Central memory CD4-positive, alpha-beta T cell (primary cell): ENCODE measurements around the gene SYDE1.
A peak's percentile ranks its signal among the peaks of the same experiment; 100 is the strongest.

Experiments used
- DNase-seq: peaks from one replicate; pipeline ENCODE4 v3.0.0; 2022

The SYDE1 gene

DNA sequence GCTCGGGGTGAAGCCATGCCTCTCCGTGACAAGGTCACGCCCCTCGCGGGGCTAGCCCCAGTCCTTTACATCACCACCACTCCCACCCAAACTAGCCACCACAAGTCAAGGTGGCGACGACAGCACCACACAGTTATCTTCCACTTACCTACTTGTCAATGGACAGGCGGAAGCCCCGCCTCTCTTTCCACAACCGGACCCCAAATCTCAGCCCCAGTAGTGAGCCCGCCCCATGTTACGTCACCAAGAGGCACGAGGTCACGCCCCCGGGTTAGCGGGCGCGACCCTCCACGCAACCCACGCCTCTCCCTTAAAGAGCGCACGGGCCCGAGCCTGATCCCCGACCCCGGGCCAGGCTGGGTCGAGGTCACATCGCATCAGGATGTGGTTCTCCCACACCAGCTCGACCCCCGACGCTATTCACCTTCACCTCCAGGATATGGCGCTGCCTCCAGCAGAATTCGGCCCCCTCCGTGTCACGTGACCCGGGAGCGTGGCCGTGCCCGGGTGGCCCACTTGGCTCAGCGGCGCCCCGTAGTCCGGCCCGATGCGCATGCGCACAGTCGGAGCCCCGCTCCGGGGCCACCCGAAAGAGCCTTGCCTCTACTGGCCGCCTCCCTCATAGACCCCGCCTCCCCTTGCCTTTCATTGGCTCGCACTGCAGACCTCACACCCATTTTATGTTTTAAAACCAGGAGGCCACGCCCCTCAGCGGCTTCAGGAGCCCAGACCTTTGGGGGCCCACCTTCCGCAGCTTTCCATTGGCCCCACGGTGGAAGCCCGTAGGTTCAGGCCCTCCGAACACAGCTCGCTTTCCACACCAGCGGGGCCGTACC lies 18.2 kb downstream of the SYDE1 start:
- DNase-seq: peak; percentile 95

- no peak for DNase-seq
Measured at GRCh38 chr19:15126131-15126910, 19.1 kb downstream of the SYDE1 start.

- DNase-seq: no peak
Measured at GRCh38 chr19:15128162-15128770, 21.1 kb downstream of the SYDE1 start.

GRCh38 chr19:15129856-15130585 lies 22.8 kb downstream of the SYDE1 start:
- peak; percentile 30 for DNase-seq

DNA sequence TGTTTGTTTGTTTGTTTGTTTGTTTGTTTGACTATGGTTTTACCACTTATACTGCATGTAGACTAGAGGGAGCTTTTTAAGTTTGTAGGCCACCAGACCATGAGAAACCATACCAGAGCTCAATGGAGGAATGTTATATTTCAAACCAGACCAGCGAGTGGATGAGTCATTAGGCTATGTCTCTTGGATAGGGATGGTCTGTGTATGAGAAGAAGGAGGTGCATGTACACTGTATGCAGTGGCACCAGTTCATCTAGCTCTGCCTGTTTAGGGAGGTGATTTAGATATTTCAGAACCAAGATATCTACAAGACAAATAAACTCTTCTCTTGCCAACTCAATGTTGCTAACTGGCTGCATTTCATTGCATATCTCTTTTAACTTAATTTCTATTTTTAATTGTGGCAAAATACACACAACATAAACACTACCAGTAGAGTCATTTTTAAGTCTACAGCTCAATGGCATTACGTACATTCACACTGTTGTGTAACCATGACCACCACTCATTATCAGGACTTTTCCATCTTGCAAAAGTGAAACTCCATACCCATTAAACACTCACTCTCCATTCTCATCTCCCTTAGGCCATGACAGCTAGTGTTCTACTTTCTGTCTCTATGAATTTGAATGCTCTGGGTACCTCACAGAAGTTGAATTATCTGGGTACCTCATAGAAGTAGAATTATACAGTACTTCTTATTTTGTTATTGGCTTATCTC lies 29.2 kb downstream of the SYDE1 start:
- no peak for DNase-seq

DNA sequence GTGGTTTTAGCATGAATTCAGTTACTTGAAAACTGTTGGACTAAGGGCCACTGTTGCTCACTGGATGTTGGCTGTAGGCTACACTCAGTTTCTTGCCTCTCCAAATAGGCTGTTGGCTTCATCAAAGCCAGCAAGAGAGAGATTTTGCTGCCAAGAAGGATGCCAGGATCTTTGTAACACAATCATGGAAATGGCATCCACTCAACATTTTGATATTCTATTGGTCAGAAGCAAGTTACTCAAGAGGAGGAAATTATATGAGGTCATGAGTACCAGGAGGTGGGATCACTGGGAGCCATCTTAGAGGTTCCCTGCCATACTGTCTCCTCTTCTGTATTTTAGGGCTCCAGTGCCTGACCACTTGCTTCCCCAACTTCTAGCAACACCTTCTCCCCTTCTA lies 30.6 kb downstream of the SYDE1 start:
- DNase-seq: no peak

DNA sequence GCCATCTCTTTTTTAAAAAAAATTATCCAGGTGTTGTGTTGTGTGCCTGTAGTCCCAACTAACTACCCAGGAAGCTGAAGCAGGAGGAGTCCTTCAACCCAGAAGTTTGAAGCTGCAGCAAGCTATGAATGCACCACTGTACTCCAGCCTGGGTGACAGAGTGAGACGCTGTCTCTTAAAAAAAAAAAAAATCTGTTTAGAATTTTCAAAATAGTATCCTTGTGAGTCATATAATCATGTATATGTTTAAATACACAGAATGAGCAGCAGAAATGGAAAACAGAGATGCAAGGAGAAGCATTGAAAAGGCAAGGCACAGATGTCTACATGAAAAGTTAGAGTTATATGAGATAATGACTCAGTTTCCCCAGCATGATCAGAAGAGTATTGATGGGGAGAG lies 31.2 kb downstream of the SYDE1 start:
- DNase-seq: no peak

GRCh38 chr19:15141143-15141542 lies 33.9 kb downstream of the SYDE1 start:
- DNase-seq: no peak

GRCh38 chr19:15142313-15142712 lies 35.1 kb downstream of the SYDE1 start:
- DNase-seq: no peak

DNA sequence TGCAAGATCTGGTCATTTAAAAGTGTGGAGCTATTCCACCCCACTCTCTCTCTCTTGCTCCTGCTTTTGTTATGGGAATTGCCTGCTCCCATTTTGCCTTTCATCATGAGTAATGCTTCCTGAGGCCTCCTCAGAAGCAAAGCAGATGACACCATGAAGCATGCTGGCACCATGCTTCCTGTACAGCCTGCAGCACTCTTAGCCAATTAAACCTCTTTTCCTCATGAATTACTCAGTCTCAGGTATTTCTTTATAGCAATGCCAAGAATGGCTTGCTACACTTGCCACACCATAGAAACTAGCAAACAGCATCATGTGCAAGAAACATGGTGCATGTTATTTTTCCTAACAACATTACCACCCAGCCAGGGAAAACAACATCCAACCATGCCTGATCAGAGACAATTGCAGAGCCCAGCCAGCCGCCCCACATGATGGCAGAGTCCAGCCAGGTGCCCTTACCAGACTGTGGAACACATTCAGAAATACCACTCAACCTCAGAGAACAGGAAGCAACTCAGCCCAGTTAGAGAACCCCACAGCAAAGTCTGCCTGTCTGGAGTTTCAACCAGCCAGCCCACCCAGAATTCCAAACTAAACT lies 36.9 kb downstream of the SYDE1 start:
- no peak for DNase-seq

DNA sequence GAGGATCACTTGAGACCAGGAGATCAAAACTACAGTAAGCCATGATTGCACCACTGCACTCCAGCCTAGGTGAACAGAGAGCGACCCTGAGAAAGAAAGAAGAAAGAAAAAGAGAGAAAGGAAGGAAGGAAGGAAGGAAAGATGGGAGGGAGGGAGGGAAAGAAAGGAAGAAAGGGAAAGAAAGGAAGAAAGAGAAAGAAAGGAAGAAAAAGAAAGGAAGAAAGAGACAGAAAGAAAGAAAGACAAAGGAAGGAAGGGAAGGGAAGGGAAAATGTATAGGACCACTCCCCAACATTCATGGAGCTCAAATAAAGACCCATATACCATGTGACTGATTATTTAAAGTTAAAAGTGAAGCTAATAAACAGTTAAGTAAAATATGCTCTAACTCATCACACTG lies 39.9 kb downstream of the SYDE1 start:
- no peak for DNase-seq

GRCh38 chr19:15149737-15150136 lies 42.5 kb downstream of the SYDE1 start:
- no peak for DNase-seq

DNA sequence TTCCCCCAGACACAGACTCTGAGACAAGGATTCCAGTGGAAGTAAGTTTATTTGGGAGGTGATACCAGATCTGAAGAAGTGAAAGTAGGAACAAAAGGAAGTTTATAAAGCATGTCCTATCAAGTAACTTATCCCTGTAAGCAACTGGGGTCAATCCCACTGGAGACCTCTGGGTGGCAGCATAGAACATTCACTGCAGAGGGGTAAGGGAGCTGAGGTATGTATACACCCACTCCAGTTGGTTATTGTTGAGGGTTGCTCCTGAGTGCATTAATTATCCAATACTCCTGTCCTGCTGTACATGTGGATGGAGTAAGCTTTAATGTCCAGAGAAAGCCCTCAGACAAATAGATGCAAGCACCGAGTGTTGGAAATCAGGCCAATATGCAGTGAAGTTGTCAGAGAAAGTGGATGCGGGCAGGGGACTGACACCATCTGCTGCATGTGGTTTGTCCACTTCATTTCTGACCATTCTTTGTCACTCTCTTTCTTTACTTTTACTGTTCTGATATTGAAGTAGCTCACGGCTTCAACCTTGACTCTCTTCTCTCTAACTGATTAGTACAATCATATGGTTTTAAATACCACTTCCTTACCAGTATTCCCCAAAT lies 46.9 kb downstream of the SYDE1 start:
- DNase-seq: no peak

GRCh38 chr19:15155296-15155695 lies 48.1 kb downstream of the SYDE1 start:
- DNase-seq: no peak

DNA sequence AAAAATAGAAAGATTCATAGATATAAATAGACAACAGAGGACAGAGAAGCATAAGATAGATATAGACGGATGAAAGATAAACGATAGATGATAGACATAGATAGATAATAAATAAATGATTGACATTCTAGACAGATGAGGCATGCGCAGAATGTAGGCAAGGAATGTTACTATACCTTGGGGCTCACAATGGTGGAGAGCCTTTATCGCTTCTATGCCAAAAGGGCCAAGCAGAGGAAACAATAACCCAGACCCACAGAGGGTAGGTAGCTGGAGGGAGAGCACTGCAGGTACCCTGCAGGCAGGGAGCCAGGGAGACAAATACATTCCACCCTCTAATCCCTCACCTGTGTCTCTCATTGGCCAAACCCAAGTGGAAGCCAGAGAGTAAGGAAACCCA lies 49.2 kb downstream of the SYDE1 start:
- no peak for DNase-seq

DNA sequence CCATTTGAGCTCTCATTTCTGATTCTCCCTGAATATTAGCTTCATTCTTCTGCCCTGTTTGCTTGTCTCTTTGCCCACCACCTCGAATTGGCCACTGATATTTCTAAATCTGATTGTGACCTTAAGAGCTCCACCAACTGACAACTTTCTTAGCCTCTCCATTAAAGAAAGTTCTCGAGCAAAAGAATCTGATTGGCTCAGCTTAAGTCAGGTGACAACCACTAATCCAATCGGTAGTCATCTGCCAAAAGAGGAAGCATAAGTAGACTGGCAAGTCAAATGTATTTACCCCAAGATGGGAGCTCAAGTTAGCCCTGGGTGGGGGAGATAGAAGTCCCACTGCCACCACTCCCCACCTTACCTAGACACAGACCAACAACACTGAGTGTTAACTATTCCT lies 52.0 kb downstream of the SYDE1 start:
- no peak for DNase-seq

DNA sequence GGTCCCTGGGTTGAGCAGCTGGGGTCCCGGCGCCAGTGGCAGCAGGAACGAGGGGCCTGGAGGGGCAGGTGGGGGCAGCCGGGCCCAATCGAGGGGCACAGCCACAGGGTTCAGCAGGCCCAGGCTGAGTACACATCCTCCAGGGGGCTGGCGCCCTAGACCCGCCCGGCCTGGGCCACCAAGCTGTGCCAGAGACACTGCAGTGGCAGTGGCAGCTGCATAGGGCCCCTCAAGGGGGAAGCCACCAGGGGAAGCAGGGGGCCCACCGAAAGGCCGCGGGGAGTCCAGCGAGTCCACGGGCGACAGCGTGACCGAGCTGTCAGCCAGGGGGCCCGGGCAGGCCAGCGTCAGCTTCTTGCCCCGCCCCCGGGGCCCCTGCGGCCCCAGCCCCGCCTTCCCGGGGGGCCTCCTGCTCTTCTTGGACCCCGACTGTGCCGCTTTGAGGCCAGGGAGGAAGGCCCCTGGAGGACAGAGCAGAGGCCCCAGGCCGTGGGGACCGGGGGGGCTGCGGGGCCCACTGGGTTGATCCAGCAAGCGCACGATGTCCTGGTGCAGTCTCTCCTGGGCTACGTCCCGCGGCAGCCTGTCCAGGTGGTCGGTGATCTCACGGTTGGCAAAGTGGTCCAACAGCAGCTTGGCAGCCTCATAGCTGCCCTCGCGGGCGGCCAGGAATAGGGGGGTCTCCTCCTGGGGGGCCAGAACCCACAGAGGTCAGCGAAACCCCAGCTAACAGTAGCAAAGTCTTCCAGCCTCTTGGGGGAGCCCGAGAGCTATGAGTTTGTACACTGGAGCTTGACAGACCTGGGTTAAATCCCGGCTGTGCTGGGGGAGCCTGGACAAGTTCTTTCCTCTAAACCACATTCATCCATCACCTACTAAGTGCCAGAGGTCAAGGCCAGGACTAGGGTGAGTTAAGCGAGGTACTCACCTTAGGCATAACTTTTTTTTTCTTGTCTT lies 54.1 kb downstream of the SYDE1 start:
- no peak for DNase-seq
